T-helper 17 cell (primary cell): ENCODE measurements around the gene MOV10. TPM values are rescaled to one million over a fixed set of nuclear protein-coding genes. Genes with fewer than 3 reads are reported as not detected.
A peak's percentile ranks its signal among the peaks of the same experiment; 100 is the strongest.
"Not testable (repeated sequence)": the region's sequence is repeated elsewhere in the genome, so short reads cannot be mapped to it uniquely, and the experiment has no call there.

Experiments used
- ATAC-seq: fragments of 150-1000 bp; cut with Tn5 transposase; 2 replicates; pipeline ENCODE4 v1.10.0; 2021; ENCODE audit warnings: mild to moderate bottlenecking, moderate library complexity
- DNase-seq, 3 donors: peaks; one replicate each; pipeline versions ENCODE4 v3.0.0 to v3.0.0-alpha.2; 2020 to 2021
- H3K9me3 ChIP-seq: one replicate; pipeline ENCODE4 v1.7.0; 2013; ENCODE audit warnings: low read length, mild to moderate bottlenecking; ENCODE audit not compliant: control insufficient read depth, poor library complexity, severe bottlenecking
- H3K27ac Mint-ChIP-seq: one replicate; pipeline ENCODE4 v1.8.0; 2022; ENCODE audit warnings: mild to moderate bottlenecking, moderate library complexity, mixed read lengths
- H3K27me3 Mint-ChIP-seq: one replicate; pipeline ENCODE4 v1.8.0; 2022; ENCODE audit warnings: mixed read lengths
- H3K36me3 Mint-ChIP-seq: one replicate; pipeline ENCODE4 v1.8.0; 2022; ENCODE audit warnings: low read depth, mixed read lengths
- H3K4me1 Mint-ChIP-seq: one replicate; pipeline ENCODE4 v1.8.0; 2022; ENCODE audit warnings: mild to moderate bottlenecking, mixed read lengths
- H3K4me3 Mint-ChIP-seq: one replicate; pipeline ENCODE4 v1.8.0; 2022; ENCODE audit warnings: mild to moderate bottlenecking, moderate library complexity, mixed read lengths
- total RNA-seq, 4 donors: library from RNA in 2 of 4; stranded (reverse) in 2 of 4; gene quantifications; one replicate each; pipeline ENCODE4 v1.2.3 and lab custom pipeline; 2022 to 2026

MOV10 gene
- total RNA-seq, 2 donors from 2014 or later, result 72.5 to 72.7 TPM

GRCh38 chr1:112728306-112728971 lies 54.0 kb downstream of the MOV10 start:
- H3K27ac Mint-ChIP-seq, DNase-seq, H3K4me3 Mint-ChIP-seq, H3K36me3 Mint-ChIP-seq, H3K9me3 ChIP-seq, H3K4me1 Mint-ChIP-seq, ATAC-seq: not testable (repeated sequence)
- peaks cover 12% of the 10 kb centered on the region for H3K27me3 Mint-ChIP-seq

GRCh38 chr1:112729011-112729410 lies 54.6 kb downstream of the MOV10 start:
- peaks cover 12% of the 10 kb centered on the region for H3K27me3 Mint-ChIP-seq
- H3K9me3 ChIP-seq, H3K36me3 Mint-ChIP-seq, H3K4me1 Mint-ChIP-seq, H3K27ac Mint-ChIP-seq, H3K4me3 Mint-ChIP-seq, DNase-seq, ATAC-seq: not testable (repeated sequence)

GRCh38 chr1:112729909-112730308 lies 55.5 kb downstream of the MOV10 start:
- Mint-ChIP-seq H3K27ac (no peak overlapping the region), H3K27me3 (peaks cover 21% of the 10 kb centered on the region), H3K4me1 (no peaks in the 10 kb centered on the region), H3K4me3 (no peak overlapping the region), H3K36me3 (peaks cover 3% of the 10 kb centered on the region)
- no peak for ATAC-seq
- no peak for DNase-seq
- no peaks in the 10 kb centered on the region for H3K9me3 ChIP-seq

GRCh38 chr1:112731451-112731850 lies 57.0 kb downstream of the MOV10 start:
- peaks cover 3% of the 10 kb centered on the region for H3K36me3 Mint-ChIP-seq
- no peaks in the 10 kb centered on the region for H3K4me1 Mint-ChIP-seq
- no peak overlapping the region for H3K4me3 Mint-ChIP-seq
- H3K27me3 Mint-ChIP-seq, result peaks cover 21% of the 10 kb centered on the region
- DNase-seq (no peak), ATAC-seq (no peak)
- no peaks in the 10 kb centered on the region for H3K9me3 ChIP-seq
- no peak overlapping the region for H3K27ac Mint-ChIP-seq

- H3K27ac Mint-ChIP-seq, result no peak overlapping the region
- H3K27me3 Mint-ChIP-seq, result peaks cover 54% of the 10 kb centered on the region
- H3K4me1 Mint-ChIP-seq, result no peaks in the 10 kb centered on the region
- DNase-seq, result no peak
- no peaks in the 10 kb centered on the region for H3K9me3 ChIP-seq
- no peak overlapping the region for H3K4me3 Mint-ChIP-seq
- ATAC-seq, result no peak
- peaks cover 3% of the 10 kb centered on the region for H3K36me3 Mint-ChIP-seq
Observed at GRCh38 chr1:112735752-112736151, 61.3 kb downstream of the MOV10 start.

GRCh38 chr1:112737573-112737972 lies 63.1 kb downstream of the MOV10 start:
- H3K4me1 Mint-ChIP-seq, result no peaks in the 10 kb centered on the region
- H3K9me3 ChIP-seq, result no peaks in the 10 kb centered on the region
- H3K4me3 Mint-ChIP-seq, result no peak overlapping the region
- DNase-seq, result no peak
- peaks cover 67% of the 10 kb centered on the region for H3K27me3 Mint-ChIP-seq
- H3K36me3 Mint-ChIP-seq, result no peaks in the 10 kb centered on the region
- no peak overlapping the region for H3K27ac Mint-ChIP-seq
- no peak for ATAC-seq

GRCh38 chr1:112743174-112744008 lies 68.9 kb downstream of the MOV10 start:
- Mint-ChIP-seq H3K27me3 (peaks cover 81% of the 10 kb centered on the region), H3K27ac (no peak overlapping the region), H3K4me1 (peaks cover 8% of the 10 kb centered on the region), H3K4me3 (peak overlapping the region; percentile 57), H3K36me3 (no peaks in the 10 kb centered on the region)
- no peak for ATAC-seq
- H3K9me3 ChIP-seq, result no peaks in the 10 kb centered on the region
- DNase-seq, result no peak

- Mint-ChIP-seq H3K4me3 (peak overlapping the region; percentile 71), H3K36me3 (no peaks in the 10 kb centered on the region), H3K27me3 (peaks cover 75% of the 10 kb centered on the region), H3K27ac (no peak overlapping the region), H3K4me1 (peaks cover 8% of the 10 kb centered on the region)
- no peaks in the 10 kb centered on the region for H3K9me3 ChIP-seq
- DNase-seq (no peak), ATAC-seq (no peak)
Observed at GRCh38 chr1:112744009-112744578, 69.6 kb downstream of the MOV10 start.

GRCh38 chr1:112748396-112748795 lies 73.9 kb downstream of the MOV10 start:
- no peak for DNase-seq
- H3K4me1 Mint-ChIP-seq, result peaks cover 8% of the 10 kb centered on the region
- no peaks in the 10 kb centered on the region for H3K9me3 ChIP-seq
- ATAC-seq, result no peak
- H3K4me3 Mint-ChIP-seq, result no peak overlapping the region
- H3K27ac Mint-ChIP-seq, result no peak overlapping the region
- peaks cover 46% of the 10 kb centered on the region for H3K27me3 Mint-ChIP-seq
- H3K36me3 Mint-ChIP-seq, result peaks cover 2% of the 10 kb centered on the region

Other genes starting within 250 kb of the MOV10 start
- under 1 TPM; 0.13 to 0.37 TPM for gene WNT2B, start 165.7 kb upstream of the MOV10 start, total RNA-seq
- gene ST7L, start 55.5 kb upstream of the MOV10 start, total RNA-seq, result 10 to 100 TPM; 18.0 to 21.2 TPM
- 100 to 1,000 TPM; 203 to 224 TPM for gene CAPZA1, start 54.8 kb upstream of the MOV10 start, total RNA-seq
- 10 to 100 TPM; 16.9 to 34.4 TPM for gene RHOC, start 32.5 kb downstream of the MOV10 start, total RNA-seq
- gene PPM1J, start 40.7 kb downstream of the MOV10 start, total RNA-seq, result under 1 TPM; 0.20 to 0.42 TPM